Measurements from ENCODE around the gene HCFC1. TPM values are rescaled to one million over a fixed set of nuclear protein-coding genes. Genes with fewer than 3 reads are reported as not detected.

The HCFC1 gene
- total and polyA plus RNA-seq, 2 of the 8 experiments (the other 6 are each of a cell fraction or from before 2014, with no cell fraction given) = 24.9 to 117 TPM

DNA sequence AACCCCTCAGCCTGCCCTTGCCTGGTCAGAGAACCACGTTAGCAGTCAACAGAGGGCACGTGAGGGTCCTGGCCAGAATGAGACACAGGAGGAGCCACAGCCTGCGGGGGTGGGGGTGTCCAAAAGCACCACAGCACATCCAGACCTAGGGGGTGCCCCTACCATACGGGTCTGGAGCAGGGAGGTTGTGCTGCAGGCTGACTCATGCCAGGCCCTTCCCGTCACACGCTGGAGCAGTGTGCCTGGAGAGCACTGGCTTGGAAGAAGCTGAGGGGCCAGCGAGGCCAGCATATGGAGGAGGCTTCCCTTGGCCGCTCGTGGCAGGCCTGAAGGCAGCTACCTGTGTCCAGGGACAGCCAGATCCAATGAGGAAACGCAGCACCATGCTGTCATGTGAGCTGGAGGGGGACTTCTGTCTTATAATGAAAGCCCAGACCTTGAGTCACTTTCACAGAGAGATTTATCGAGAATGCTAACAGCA lies 49.6 kb upstream of the HCFC1 start:
- no peak overlapping the region; the same call in 1 of the 2 replicates for H4K8ac ChIP-seq (ENCODE audit: extremely low read depth, insufficient read depth, low read length)
- 84% methylated on average over 6 of the region's 11 CpGs; no CpG with 5 or more reads in 1 of the 2 experiments for WGBS, 2 experiments (ENCODE audit: extremely low coverage in 1 of 2, insufficient coverage in 1 of 2, insufficient read length in 1 of 2, insufficient replicate concordance in 2 of 2, low coverage in 1 of 2, low lambda C conversion rate in 2 of 2, missing lambda C conversion rate in 1 of 2)
- H3K27ac ChIP-seq (ENCODE audit: low read depth, low read length) = no peak overlapping the region
- DNase-seq (ENCODE audit: low read depth in 1 of 2, low spot score in 2 of 2) = no peak
- H3K36me3 ChIP-seq (ENCODE audit: control insufficient read depth in 2 of 4, insufficient read depth in 4 of 4, low read length in 3 of 4) = peaks cover 2 to 10% (median 5%) of the 10 kb centered on the region in 4 experiments; a peak in 3 of 8 replicates
- H3K56ac ChIP-seq (replicated peaks; ENCODE audit: insufficient read length, low read depth, low read length) = no peak overlapping the region
- TF ChIP-seq GABPA (IDR thresholded peaks at IDR 0.05; ENCODE audit: borderline replicate concordance, insufficient read depth, low read length) = no peak
- TF ChIP-seq CTBP2 (IDR thresholded peaks at IDR 0.05; ENCODE audit: borderline replicate concordance, insufficient read depth, insufficient read length, low read length) = no peak
- no peak for TF ChIP-seq NANOG (IDR thresholded peaks at IDR 0.05; ENCODE audit: insufficient read depth, low read depth, low read length, poor library complexity, severe bottlenecking)
- TF ChIP-seq, protein P1, sequence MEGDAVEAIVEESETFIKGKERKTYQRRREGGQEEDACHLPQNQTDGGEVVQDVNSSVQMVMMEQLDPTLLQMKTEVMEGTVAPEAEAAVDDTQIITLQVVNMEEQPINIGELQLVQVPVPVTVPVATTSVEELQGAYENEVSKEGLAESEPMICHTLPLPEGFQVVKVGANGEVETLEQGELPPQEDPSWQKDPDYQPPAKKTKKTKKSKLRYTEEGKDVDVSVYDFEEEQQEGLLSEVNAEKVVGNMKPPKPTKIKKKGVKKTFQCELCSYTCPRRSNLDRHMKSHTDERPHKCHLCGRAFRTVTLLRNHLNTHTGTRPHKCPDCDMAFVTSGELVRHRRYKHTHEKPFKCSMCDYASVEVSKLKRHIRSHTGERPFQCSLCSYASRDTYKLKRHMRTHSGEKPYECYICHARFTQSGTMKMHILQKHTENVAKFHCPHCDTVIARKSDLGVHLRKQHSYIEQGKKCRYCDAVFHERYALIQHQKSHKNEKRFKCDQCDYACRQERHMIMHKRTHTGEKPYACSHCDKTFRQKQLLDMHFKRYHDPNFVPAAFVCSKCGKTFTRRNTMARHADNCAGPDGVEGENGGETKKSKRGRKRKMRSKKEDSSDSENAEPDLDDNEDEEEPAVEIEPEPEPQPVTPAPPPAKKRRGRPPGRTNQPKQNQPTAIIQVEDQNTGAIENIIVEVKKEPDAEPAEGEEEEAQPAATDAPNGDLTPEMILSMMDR (IDR thresholded peaks at IDR 0.05; ENCODE audit: control extremely low read depth in 1 of 3, insufficient read depth in 1 of 3, low read depth in 1 of 3, low read length in 3 of 3) = no peak
- TF ChIP-seq SP4 (IDR thresholded peaks at IDR 0.05; ENCODE audit: low read length) = no peak
- no peak for TF ChIP-seq SP1 (IDR thresholded peaks at IDR 0.05; ENCODE audit: low read depth, low read length)
- TF ChIP-seq BACH1 (IDR thresholded peaks at IDR 0.05; ENCODE audit: low read length) = no peak
- no peak for TF ChIP-seq BCL11A (IDR thresholded peaks at IDR 0.05; ENCODE audit: low read depth in 2 of 2, low read length in 2 of 2)
- TF ChIP-seq FOSL1 (IDR thresholded peaks at IDR 0.05; ENCODE audit: insufficient read depth, low read depth, low read length) = no peak
- TF ChIP-seq SP2 (IDR thresholded peaks at IDR 0.05; ENCODE audit: low read length) = no peak
- no peak for TF ChIP-seq KDM1A (IDR thresholded peaks at IDR 0.05; ENCODE audit: borderline replicate concordance, low read length)
- no peak overlapping the region for H3K9ac ChIP-seq (replicated peaks in 1 of 4; ENCODE audit: extremely low read depth in 1 of 4, low read depth in 3 of 4, low read length in 3 of 4)
- H3K4ac ChIP-seq (replicated peaks; ENCODE audit: insufficient read length, low read depth, low read length) = no peak overlapping the region
- H3K79me1 ChIP-seq (ENCODE audit: low read depth, low read length) = no peaks in the 10 kb centered on the region
- H4K20me1 ChIP-seq (replicated peaks in 1 of 2; ENCODE audit: control insufficient read depth in 1 of 2, insufficient read depth in 2 of 2, low read length in 2 of 2) = no peaks in the 10 kb centered on the region
- H3K4me3 ChIP-seq (ENCODE audit: extremely low read depth in 1 of 4, insufficient read depth in 2 of 4, low read depth in 3 of 4, low read length in 4 of 4) = no peak overlapping the region
- no peaks in the 10 kb centered on the region for H3K79me2 ChIP-seq (ENCODE audit: control insufficient read depth in 1 of 2, insufficient read depth in 2 of 2, low read length in 2 of 2)
- FAIRE-seq = no peak
- H2AK5ac ChIP-seq (ENCODE audit: low read depth, low read length) = no peak overlapping the region
- no peak overlapping the region for H2BK15ac ChIP-seq (ENCODE audit: low read length)
- no peak overlapping the region for H3K23ac ChIP-seq (ENCODE audit: insufficient read length)
- no peak overlapping the region for H3K14ac ChIP-seq (ENCODE audit: insufficient read length)
- no peak overlapping the region; the same call in 1 of the 2 replicates for H2BK5ac ChIP-seq (ENCODE audit: low read depth, low read length)
- no peak overlapping the region for H2BK12ac ChIP-seq (ENCODE audit: low read depth, low read length)
- POLR2A ChIA-PET (ENCODE audit: partially characterized antibody) = interaction anchor here (0.9 to 1.6 kb wide), 6 partner anchors 14 to 95 kb away, joined by 3 to 6 read pairs (median 3); partner anchors contain the start of genes ARHGAP4 and MECP2
- peaks cover 2 to 29% (median 9%) of the 10 kb centered on the region in 4 experiments for H3K4me1 ChIP-seq (replicated peaks in 1 of 4; ENCODE audit: control insufficient read depth in 3 of 4, insufficient read depth in 4 of 4, low read length in 3 of 4)
- no peak overlapping the region for H3K18ac ChIP-seq (ENCODE audit: extremely low read depth, low read length)
- H3K9me3 ChIP-seq (ENCODE audit: insufficient read depth in 2 of 2, low read depth in 1 of 2, low read length in 1 of 2) = no peaks in the 10 kb centered on the region
- no peak overlapping the region for H2BK120ac ChIP-seq (replicated peaks; ENCODE audit: low read depth, low read length)
- CTCF ChIA-PET (ENCODE audit: partially characterized antibody) = interaction anchor here (0.7 to 1.5 kb wide), 4 partner anchors 17 to 126 kb away, joined by 3 to 8 read pairs (median 4); no protein-coding TSS in a partner anchor
- H2BK20ac ChIP-seq (ENCODE audit: low read length) = no peak overlapping the region
- peaks cover 2% of the 10 kb centered on the region; the same call in 1 of the 2 replicates for H3K23me2 ChIP-seq (ENCODE audit: low read depth, low read length)
- no peak overlapping the region for H4K5ac ChIP-seq (ENCODE audit: insufficient read length, low read depth, low read length)
- H3K4me2 ChIP-seq (ENCODE audit: insufficient read depth in 1 of 2, low read depth in 2 of 2, low read length in 2 of 2) = peak overlapping the region in 1 of 2 experiments; percentile 74; a peak in 1 of 4 replicates
- no peaks in the 10 kb centered on the region for H3K27me3 ChIP-seq (replicated peaks in 1 of 4; ENCODE audit: control insufficient read depth in 3 of 4, extremely low read depth in 1 of 4, insufficient read depth in 3 of 4, low read length in 3 of 4)
- H2AFZ ChIP-seq (ENCODE audit: low read length) = no peak overlapping the region
- no peak overlapping the region for H4K91ac ChIP-seq (replicated peaks; ENCODE audit: insufficient read length, low read length)
